ENCODE measurements around the gene CFL2. TPM values are rescaled to one million over a fixed set of nuclear protein-coding genes. Genes with fewer than 3 reads are reported as not detected.

The CFL2 gene
- total RNA-seq (2016; rRNA removed; fragmentation: Illumina TruSeq; extraction: Trizol) (158 and 301 TPM in 2 replicates), polyA plus RNA-seq (2011; rRNA removed) (68.8 and 114 TPM in 2 replicates), polyA minus RNA-seq (2011; rRNA and poly(A)+ RNA removed; ENCODE audit: low replicate concordance) (34.1 and 43.7 TPM in 2 replicates), Bru-seq, nascent RNA (percentile 98 among the genes with signal in this experiment), BruChase-seq, experiment 1, labeled RNA remaining after a 6-hour chase (percentile 99 among the genes with signal in this experiment), BruChase-seq, experiment 2, labeled RNA remaining after a 2-hour chase (percentile 99 among the genes with signal in this experiment)
- 28.5 and 36.5 TPM in 2 replicates for total RNA-seq (2016; cell fraction: cytosol; rRNA removed; fragmentation: Illumina TruSeq; extraction: Trizol; ENCODE audit: low read depth)
- 158 and 295 TPM in 2 replicates for total RNA-seq (2016; cell fraction: insoluble cytoplasmic fraction; rRNA removed; fragmentation: Illumina TruSeq; extraction: Trizol)
- total RNA-seq (2016; cell fraction: membrane; rRNA removed; fragmentation: Illumina TruSeq; extraction: Trizol) = 108 and 127 TPM in 2 replicates
- 85.5 and 89.1 TPM in 2 replicates for total RNA-seq (2016; cell fraction: nucleus; rRNA removed; fragmentation: Illumina TruSeq; extraction: Trizol)
- 44.2 and 78.0 TPM in 2 replicates for polyA plus RNA-seq (2011; cell fraction: cytosol; rRNA removed)
- 22.8 and 33.8 TPM in 2 replicates for polyA plus RNA-seq (2011; cell fraction: nucleus; rRNA removed)
- polyA plus RNA-seq (2012) = 145 and 207 TPM in 2 replicates
- 96.7 and 98.0 TPM in 2 replicates for polyA plus RNA-seq (2016; cell fraction: cytosol; fragmentation: Illumina TruSeq; extraction: Trizol; ENCODE audit: low read depth)
- polyA plus RNA-seq (2016; cell fraction: insoluble cytoplasmic fraction; fragmentation: Illumina TruSeq; extraction: Trizol; ENCODE audit: low read depth) = 414 and 424 TPM in 2 replicates
- 172 and 187 TPM in 2 replicates for polyA plus RNA-seq (2016; cell fraction: membrane; fragmentation: Illumina TruSeq; extraction: Trizol; ENCODE audit: low read depth)
- 152 and 161 TPM in 2 replicates for polyA plus RNA-seq (2016; cell fraction: nucleus; fragmentation: Illumina TruSeq; extraction: Trizol; ENCODE audit: insufficient read depth, low read depth)
- 94.3 and 108 TPM in 2 replicates for polyA minus RNA-seq (2011; cell fraction: cytosol; rRNA and poly(A)+ RNA removed)
- 50.5 and 53.0 TPM in 2 replicates for polyA minus RNA-seq (2011; cell fraction: nucleus; rRNA and poly(A)+ RNA removed)
- long read RNA-seq, experiment 1, full-length matches to known transcripts = 174 of 200 reads
- long read RNA-seq, experiment 1, partial matches to known transcripts = 17 of 200 reads
- long read RNA-seq, experiment 1, other reads (novel, unspliced or antisense) = 9 of 200 reads
- long read RNA-seq, experiment 2, full-length matches to known transcripts = 101 of 218 reads
- long read RNA-seq, experiment 2, partial matches to known transcripts = 26 of 218 reads
- long read RNA-seq, experiment 2, other reads (novel, unspliced or antisense) = 91 of 218 reads

GRCh38 chr14:34714320-34715126 is at the start of gene CFL2:
Gene CFL2 (minus strand): TSS chr14:34714593. CDS start chr14:34714540, 53 bp downstream.
- H3K4me1 ChIP-seq (ENCODE audit: insufficient read depth, low read length) = peaks cover 38% of the 10 kb centered on the region
- DNase-seq (ENCODE audit: low spot score) (peak; percentile 86), ATAC-seq (peak; percentile 98), FAIRE-seq (no peak)
- POLR2A ChIA-PET = interaction anchor here (0.7 to 5.4 kb wide), 17 partner anchors 8 to 1112 kb away, joined by 3 to 61 read pairs (median 5); partner anchors contain the start of genes BRMS1L, NFKBIA, PSMA6 and SRP54
- under 1% methylated on average over 65 of the region's 76 CpGs for WGBS (ENCODE audit: low lambda C conversion rate)
- peak within 1 kb of the TSS; percentile 92 for H3K9ac ChIP-seq (ENCODE audit: insufficient read depth, low read depth, low read length)
- H3K4me3 ChIP-seq (replicated peaks in 1 of 3; ENCODE audit: insufficient read depth in 1 of 3, low read depth in 2 of 3, low read length in 3 of 3) = peak within 1 kb of the TSS; percentile 92 to 97 (median 96)
- H3K27me3 ChIP-seq (ENCODE audit: control insufficient read depth in 1 of 2, insufficient read depth in 2 of 2, low read length in 2 of 2) = peaks cover 0 to 11% of the 10 kb centered on the region in 2 experiments; a peak in 4 of 5 replicates
- BruUV-seq (replicated peaks) = no TSS peak
- intact Hi-C loops (cut with micrococcal nuclease; ENCODE audit: unreplicated experiment) (no loop called here), in situ Hi-C loops (cut with HindIII; ENCODE audit: extremely low pct_ligation_motif_present, low pct_unique_long_range_greater_than_20kb) (no loop called here)
- H3K27ac ChIP-seq (ENCODE audit: extremely low read length, insufficient read depth, low read length) = peak within 1 kb of the TSS; percentile 80
- CTCF ChIA-PET (ENCODE audit: low intra/inter-chr PET ratio, low total read pairs) = no interaction called here
- peaks cover 21% of the 10 kb centered on the region for H3K79me2 ChIP-seq (ENCODE audit: insufficient read depth, low read length)
- H4K20me1 ChIP-seq (ENCODE audit: insufficient read depth, low read length) = no peaks in the 10 kb centered on the region
- H3K36me3 ChIP-seq (replicated peaks in 1 of 2; ENCODE audit: control insufficient read depth in 1 of 2, insufficient read depth in 2 of 2, low read length in 2 of 2) = peaks cover 6 to 10% of the 10 kb centered on the region in 2 experiments; a peak in 3 of 5 replicates
- H3K9me3 ChIP-seq (ENCODE audit: low read length) = no peaks in the 10 kb centered on the region
- peak within 1 kb of the TSS; percentile 6 for H2AFZ ChIP-seq (ENCODE audit: low read length)
- peak within 1 kb of the TSS; percentile 82 for H3K4me2 ChIP-seq (ENCODE audit: low read depth, low read length)
- TF ChIP-seq SP4 (CRISPR knock-in tag; IDR thresholded peaks at IDR 0.05) (peak; percentile 94), ZNF543 (CRISPR knock-in tag; IDR thresholded peaks at IDR 0.05) (peak; percentile 92), ZNF615 (CRISPR knock-in tag; IDR thresholded peaks at IDR 0.05; ENCODE audit: borderline replicate concordance) (no peak), NFKB2 (CRISPR knock-in tag; IDR thresholded peaks at IDR 0.05; ENCODE audit: borderline replicate concordance) (peak; percentile 92), ZNF562 (CRISPR knock-in tag; IDR thresholded peaks at IDR 0.05; ENCODE audit: borderline replicate concordance) (no peak), CEBPB (IDR thresholded peaks at IDR 0.05; ENCODE audit: borderline replicate concordance, low read depth, low read length) (no peak), FIP1L1 (IDR thresholded peaks at IDR 0.05; ENCODE audit: borderline replicate concordance, insufficient read depth, low read depth, low read length) (no peak), PAWR (CRISPR knock-in tag; IDR thresholded peaks at IDR 0.05; ENCODE audit: borderline replicate concordance) (no peak), AGO1 (IDR thresholded peaks at IDR 0.05; ENCODE audit: low read depth, low read length, poor library complexity, severe bottlenecking) (peak; percentile 40), ZUFSP (CRISPR knock-in tag; IDR thresholded peaks at IDR 0.05; ENCODE audit: borderline replicate concordance) (no peak), ZNF367 (CRISPR knock-in tag; IDR thresholded peaks at IDR 0.05; ENCODE audit: borderline replicate concordance) (peak; percentile 87), ZNF362 (CRISPR knock-in tag; IDR thresholded peaks at IDR 0.05; ENCODE audit: borderline replicate concordance) (no peak; the same call in 1 of the 2 replicates)

All from HepG2 (cell line).